GM10847 (cell line): Measurements from ENCODE around the gene ATP8B4.

ENCODE experiments used
- POLR2A ChIP-seq: IDR thresholded peaks from 2 replicates; pipeline ENCODE4 v1.6.1; 2011; ENCODE audit not compliant: insufficient read length; ENCODE audit errors: extremely low read depth

ATP8B4 gene

GRCh38 chr15:49979705-49980382 lies 139.2 kb downstream of the ATP8B4 start:
- TF ChIP-seq POLR2A: no peak

GRCh38 chr15:49978121-49978520 lies 140.9 kb downstream of the ATP8B4 start:
- TF ChIP-seq POLR2A: no peak

DNA sequence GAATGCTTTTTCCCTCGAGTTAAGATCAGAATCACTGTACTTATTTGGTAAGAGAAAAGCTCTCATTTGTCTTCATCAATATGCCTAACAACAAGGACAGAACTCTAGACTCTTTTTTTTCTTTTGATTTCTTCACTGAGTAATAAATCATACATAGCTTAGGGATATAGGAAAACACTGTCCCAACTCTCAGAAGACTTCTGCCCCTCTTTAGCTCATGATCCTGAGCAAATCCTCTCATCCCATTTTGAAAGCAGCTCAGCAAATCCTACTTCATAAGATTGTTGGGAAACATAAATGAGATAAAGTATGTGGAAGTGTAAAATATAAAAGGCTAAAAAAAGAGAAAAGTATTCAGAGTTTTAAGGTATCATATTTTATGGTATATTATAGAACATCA lies 141.7 kb downstream of the ATP8B4 start:
- TF ChIP-seq POLR2A: no peak

GRCh38 chr15:49964551-49964950 lies 154.5 kb downstream of the ATP8B4 start:
- no peak for TF ChIP-seq POLR2A

GRCh38 chr15:49964061-49964460 lies 155.0 kb downstream of the ATP8B4 start:
- no peak for TF ChIP-seq POLR2A

DNA sequence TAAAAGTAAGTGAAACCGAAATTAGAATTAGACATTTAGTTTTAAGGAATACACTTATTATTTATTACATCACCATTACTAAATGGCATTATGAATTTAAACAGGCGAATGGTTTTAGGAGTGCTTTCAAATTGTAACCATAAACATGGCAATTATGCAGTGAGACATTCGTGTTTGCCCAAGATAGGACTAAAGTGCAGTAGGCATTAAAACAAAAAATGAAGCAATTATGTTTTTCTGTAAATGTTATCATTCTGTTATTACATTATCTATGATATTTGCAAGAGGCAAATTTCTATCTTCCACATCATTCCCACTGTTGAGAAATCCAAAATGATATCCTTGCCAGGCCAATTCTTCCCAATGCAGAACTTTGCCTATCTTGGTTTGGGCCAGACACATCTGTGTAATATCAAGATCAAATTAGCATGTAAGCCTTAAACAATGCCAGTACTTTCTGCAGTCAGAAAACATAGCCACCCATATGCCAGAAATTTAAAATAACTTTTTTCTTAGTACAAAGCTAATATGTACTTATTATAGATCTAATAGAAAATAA lies 156.9 kb downstream of the ATP8B4 start:
- TF ChIP-seq POLR2A: no peak

- TF ChIP-seq POLR2A: no peak
These were observed 165.6 kb downstream of the ATP8B4 start for GRCh38 chr15:49953421-49953820.

GRCh38 chr15:49946681-49947080 lies 172.4 kb downstream of the ATP8B4 start:
- TF ChIP-seq POLR2A: no peak

DNA sequence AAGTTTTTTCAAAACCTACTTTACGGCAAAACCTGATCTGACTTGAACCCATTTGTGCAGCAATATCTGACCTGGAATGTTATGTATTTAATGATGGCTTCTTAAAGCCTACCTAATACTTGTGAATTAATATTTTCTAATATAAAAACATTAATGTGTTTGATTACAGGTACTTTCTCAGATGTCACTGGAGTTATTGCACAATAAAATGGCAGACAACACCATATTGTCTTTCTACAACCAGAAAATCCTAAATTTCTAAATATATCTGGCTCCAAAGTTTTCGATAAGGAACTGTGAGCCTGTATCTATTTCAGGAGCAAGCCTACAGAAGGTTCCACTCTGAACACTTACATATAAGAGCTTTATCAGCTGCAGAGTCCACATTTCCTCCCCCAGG lies 184.5 kb downstream of the ATP8B4 start:
- no peak for TF ChIP-seq POLR2A

DNA sequence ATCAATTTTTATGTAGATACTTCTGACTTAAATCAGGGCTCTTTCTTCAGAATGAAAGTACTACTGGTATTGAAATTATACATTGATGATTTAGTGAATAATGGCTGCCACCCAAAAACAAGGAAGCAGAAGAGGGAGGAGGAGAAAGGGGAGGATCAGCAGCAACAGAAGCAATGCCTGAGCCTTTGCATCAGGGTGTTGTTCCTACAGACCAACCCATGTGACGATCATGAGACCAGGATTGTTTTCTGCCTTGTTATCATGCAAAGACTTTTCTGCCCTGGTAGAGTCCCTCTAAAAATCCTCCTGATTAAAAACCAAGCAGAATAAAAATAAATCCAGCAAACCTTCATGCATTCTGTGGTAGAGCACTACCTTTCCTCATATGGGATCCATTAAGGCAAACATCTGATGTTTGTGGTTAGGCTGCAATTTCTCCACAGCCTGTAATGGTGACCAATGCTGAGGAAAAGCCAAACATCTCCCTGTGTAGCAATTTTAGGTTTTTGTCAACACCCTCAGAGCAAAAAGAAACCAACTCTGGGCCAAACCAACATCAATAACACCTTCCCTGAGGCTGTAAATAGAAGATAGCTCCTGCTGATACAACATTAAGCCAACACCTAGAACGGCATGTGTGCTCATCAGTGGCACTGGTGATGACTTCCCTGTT lies 191.7 kb downstream of the ATP8B4 start:
- no peak for TF ChIP-seq POLR2A

DNA sequence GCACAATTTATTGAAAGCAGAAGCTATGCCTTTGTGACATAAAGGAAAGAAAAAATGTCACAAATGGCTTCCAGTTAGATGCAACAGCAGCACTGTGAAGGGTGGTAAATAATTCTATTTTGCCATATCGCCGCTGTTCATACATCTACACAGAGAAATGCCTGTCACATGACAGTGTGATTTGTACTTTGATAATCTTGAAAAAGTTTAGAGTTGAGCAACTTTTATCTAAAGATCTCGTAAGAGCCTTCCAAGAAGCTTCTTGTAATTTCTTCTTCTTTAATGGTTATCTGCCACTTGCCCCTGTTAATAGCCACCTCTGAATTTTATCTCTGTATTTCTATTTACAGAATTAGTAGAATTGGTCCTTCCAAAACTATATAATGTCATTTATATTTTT lies 192.3 kb downstream of the ATP8B4 start:
- no peak for TF ChIP-seq POLR2A

- TF ChIP-seq POLR2A: no peak
These were observed 195.4 kb downstream of the ATP8B4 start for GRCh38 chr15:49923671-49924070.

DNA sequence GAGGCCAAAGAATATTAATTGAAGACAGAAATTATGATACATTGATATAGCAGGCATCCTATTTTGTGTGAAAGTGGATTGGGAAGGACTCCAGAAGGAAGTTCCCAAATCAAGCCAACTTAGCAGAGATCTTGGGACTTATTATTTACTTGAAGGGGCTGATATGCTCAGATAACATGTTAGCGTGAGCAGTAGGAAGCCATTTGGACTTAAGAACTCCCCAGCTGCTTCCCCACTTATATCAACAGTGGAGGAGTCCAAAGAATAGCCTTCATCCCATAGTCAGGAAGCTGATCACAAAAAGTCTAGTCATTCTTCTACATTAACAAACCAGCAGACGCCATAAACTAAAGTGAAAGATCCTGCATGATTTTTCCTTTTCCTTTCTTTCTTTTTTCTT lies 200.0 kb downstream of the ATP8B4 start:
- TF ChIP-seq POLR2A: no peak

- no peak for TF ChIP-seq POLR2A
These were observed 200.9 kb downstream of the ATP8B4 start for GRCh38 chr15:49918121-49918520.

GRCh38 chr15:49916998-49917397 lies 202.0 kb downstream of the ATP8B4 start:
- no peak for TF ChIP-seq POLR2A

GRCh38 chr15:49915822-49916221 lies 203.2 kb downstream of the ATP8B4 start:
- no peak for TF ChIP-seq POLR2A

DNA sequence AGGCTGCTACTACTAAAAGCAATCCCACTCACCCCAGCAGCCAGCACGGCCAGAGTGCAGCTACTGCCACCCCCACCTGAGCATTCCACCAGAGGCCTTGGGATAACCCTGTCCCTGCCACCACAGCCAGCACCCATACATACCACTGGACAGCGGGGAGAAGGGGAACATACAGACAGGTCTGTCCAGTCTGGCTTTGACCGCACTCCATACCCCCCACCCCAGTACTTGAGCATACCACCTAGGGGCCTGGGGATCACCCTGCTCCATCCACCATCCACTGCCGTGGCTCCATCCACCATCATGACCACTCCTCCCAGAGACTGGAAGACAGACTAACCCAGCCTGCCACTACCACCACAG lies 210.1 kb downstream of the ATP8B4 start:
- TF ChIP-seq POLR2A: no peak
